ENCODE data around the gene UBAP2L. TPM values are rescaled to one million over a fixed set of nuclear protein-coding genes. Genes with fewer than 3 reads are reported as not detected.

The UBAP2L gene
- total RNA-seq, 1 experiment from 2014 or later, result 265 TPM

DNA sequence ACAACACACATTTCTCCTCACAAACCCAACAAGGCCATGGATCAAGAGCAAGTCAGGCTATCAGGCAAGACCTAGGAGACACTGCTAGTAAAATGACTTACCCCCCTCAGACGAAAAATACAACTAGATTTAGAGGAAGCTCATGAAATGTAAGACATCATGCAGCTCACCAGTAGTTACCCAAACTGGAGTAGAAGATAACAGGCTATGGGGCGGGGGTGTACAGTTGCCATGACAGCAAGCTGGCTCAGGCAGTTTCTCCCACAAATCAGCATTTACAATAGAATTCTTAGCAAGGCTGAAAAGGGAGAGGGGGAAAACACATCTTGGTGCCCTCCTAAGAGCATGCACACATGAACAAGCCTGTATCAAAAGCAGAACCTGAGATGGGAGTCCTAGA, 42.7 kb upstream of the UBAP2L start:
- H3K4me3 Mint-ChIP-seq, result no peak overlapping the region
- Histone ChIP-seq H2BK15ac (ENCODE audit: low read depth, low read length) (no peak overlapping the region), H2BK12ac (ENCODE audit: insufficient read length, low read depth, low read length) (no peak overlapping the region), H3K9ac (ENCODE audit: extremely low read depth, insufficient read length, low read length) (no peak overlapping the region), H3K79me1 (ENCODE audit: insufficient read depth, low read depth, low read length, poor library complexity, severe bottlenecking) (peaks cover 9% of the 10 kb centered on the region), H4K5ac (ENCODE audit: insufficient read length, low read depth, low read length) (no peak overlapping the region), H3K9me3 (ENCODE audit: control insufficient read depth, low read depth, low read length) (no peaks in the 10 kb centered on the region), H4K8ac (replicated peaks; ENCODE audit: insufficient read length, low read depth, low read length) (no peak overlapping the region), H3K56ac (ENCODE audit: insufficient read length, low read depth, low read length) (no peak overlapping the region), H2AK5ac (ENCODE audit: insufficient read length, low read length) (no peak overlapping the region), H4K20me1 (ENCODE audit: control insufficient read depth, insufficient read depth, insufficient read length) (no peaks in the 10 kb centered on the region), H3K79me2 (ENCODE audit: insufficient read depth, low read length) (peaks cover 69% of the 10 kb centered on the region), H3K27ac (ENCODE audit: insufficient read length, low read depth, low read length) (no peak overlapping the region), H3K18ac (ENCODE audit: insufficient read length, low read depth, low read length) (no peak overlapping the region), H3K14ac (ENCODE audit: insufficient read depth, low read length) (no peak overlapping the region), H3K4me1 (ENCODE audit: insufficient read depth, low read length) (peaks cover 5% of the 10 kb centered on the region; the same call in 1 of the 2 replicates), H2BK120ac (ENCODE audit: low read depth, low read length, poor library complexity, severe bottlenecking) (no peak overlapping the region), H2BK5ac (ENCODE audit: insufficient read length, low read length) (no peak overlapping the region), H3K27me3 (ENCODE audit: insufficient read depth, low read length) (no peaks in the 10 kb centered on the region), H2AFZ (ENCODE audit: low read length) (no peak overlapping the region), H3K4ac (ENCODE audit: low read depth, low read length) (no peak overlapping the region), H3K23me2 (ENCODE audit: insufficient read length, low read depth, low read length, poor library complexity, severe bottlenecking) (peaks cover 6% of the 10 kb centered on the region), H4K91ac (ENCODE audit: insufficient read length, low read depth, low read length) (no peak overlapping the region), H3K4me2 (ENCODE audit: insufficient read depth, insufficient read length, low read length) (peak overlapping the region; percentile 1), H3K23ac (ENCODE audit: insufficient read length, low read depth, low read length) (no peak overlapping the region), H2BK20ac (ENCODE audit: low read depth, low read length, poor library complexity, severe bottlenecking) (no peak overlapping the region), H3T11ph (ENCODE audit: low read length) (no peak overlapping the region)
- TF ChIP-seq, protein P1, sequence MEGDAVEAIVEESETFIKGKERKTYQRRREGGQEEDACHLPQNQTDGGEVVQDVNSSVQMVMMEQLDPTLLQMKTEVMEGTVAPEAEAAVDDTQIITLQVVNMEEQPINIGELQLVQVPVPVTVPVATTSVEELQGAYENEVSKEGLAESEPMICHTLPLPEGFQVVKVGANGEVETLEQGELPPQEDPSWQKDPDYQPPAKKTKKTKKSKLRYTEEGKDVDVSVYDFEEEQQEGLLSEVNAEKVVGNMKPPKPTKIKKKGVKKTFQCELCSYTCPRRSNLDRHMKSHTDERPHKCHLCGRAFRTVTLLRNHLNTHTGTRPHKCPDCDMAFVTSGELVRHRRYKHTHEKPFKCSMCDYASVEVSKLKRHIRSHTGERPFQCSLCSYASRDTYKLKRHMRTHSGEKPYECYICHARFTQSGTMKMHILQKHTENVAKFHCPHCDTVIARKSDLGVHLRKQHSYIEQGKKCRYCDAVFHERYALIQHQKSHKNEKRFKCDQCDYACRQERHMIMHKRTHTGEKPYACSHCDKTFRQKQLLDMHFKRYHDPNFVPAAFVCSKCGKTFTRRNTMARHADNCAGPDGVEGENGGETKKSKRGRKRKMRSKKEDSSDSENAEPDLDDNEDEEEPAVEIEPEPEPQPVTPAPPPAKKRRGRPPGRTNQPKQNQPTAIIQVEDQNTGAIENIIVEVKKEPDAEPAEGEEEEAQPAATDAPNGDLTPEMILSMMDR (conservative IDR thresholded peaks at IDR 0.05), result no peak
- peaks cover 44 to 73% (median 57%) of the 10 kb centered on the region in 3 experiments for H3K36me3 Mint-ChIP-seq (ENCODE audit: insufficient read depth in 1 of 3, low read depth in 3 of 3)
- H3K4me1 Mint-ChIP-seq, result peaks cover 45 to 49% of the 10 kb centered on the region in 2 experiments
- H3K27me3 Mint-ChIP-seq (ENCODE audit: low read depth), result peaks cover 4% of the 10 kb centered on the region
- peak overlapping the region in 2 of 3 experiments; percentile 32 to 56; a peak in 4 of 7 replicates for H3K27ac Mint-ChIP-seq
- no peaks in the 10 kb centered on the region; a peak in 1 of 5 replicates for H3K9me3 Mint-ChIP-seq
- no CpG with 5 or more reads among the region's 2 CpGs for WGBS (ENCODE audit: extremely low coverage, insufficient read length, low lambda C conversion rate)
- no peak for DNase-seq

Data from H9 (cell line).